Muscle layer of colon (tissue), 2 donors: ENCODE measurements around the gene LETM1.
A peak's percentile ranks its signal among the peaks of the same experiment; 100 is the strongest.

Experiments used
- H3K27ac ChIP-seq: one replicate; pipeline ENCODE4 v1.7.0; 2013; ENCODE audit warnings: low read depth, mild to moderate bottlenecking, low read length, moderate library complexity
- H3K27me3 ChIP-seq, 2 donors: one replicate each; pipeline ENCODE4 v1.7.0; 2013; ENCODE audit warnings: low read length in 2 of 2, mild to moderate bottlenecking in 2 of 2; ENCODE audit not compliant: insufficient read depth in 2 of 2, control insufficient read depth in 1 of 2
- H3K36me3 ChIP-seq: one replicate; pipeline ENCODE4 v1.7.0; 2013; ENCODE audit warnings: mild to moderate bottlenecking, low read length; ENCODE audit not compliant: insufficient read depth
- H3K4me1 ChIP-seq: one replicate; pipeline ENCODE4 v1.7.0; 2013; ENCODE audit warnings: mild to moderate bottlenecking, low read length; ENCODE audit not compliant: insufficient read depth
- H3K4me3 ChIP-seq, 2 donors: one replicate each; pipeline ENCODE4 v1.7.0; 2013; ENCODE audit warnings: low read length in 2 of 2, low read depth in 1 of 2, mild to moderate bottlenecking in 1 of 2, moderate library complexity in 1 of 2
- H3K9ac ChIP-seq: one replicate; pipeline ENCODE4 v1.7.0; 2013; ENCODE audit warnings: low read length
- H3K9me3 ChIP-seq: one replicate; pipeline ENCODE4 v1.7.0; 2013; ENCODE audit warnings: mild to moderate bottlenecking, low read length
- donor health status: abdominal sarcoma.
- donor health status: Adenocarcinoma of cecum.

Gene LETM1

DNA sequence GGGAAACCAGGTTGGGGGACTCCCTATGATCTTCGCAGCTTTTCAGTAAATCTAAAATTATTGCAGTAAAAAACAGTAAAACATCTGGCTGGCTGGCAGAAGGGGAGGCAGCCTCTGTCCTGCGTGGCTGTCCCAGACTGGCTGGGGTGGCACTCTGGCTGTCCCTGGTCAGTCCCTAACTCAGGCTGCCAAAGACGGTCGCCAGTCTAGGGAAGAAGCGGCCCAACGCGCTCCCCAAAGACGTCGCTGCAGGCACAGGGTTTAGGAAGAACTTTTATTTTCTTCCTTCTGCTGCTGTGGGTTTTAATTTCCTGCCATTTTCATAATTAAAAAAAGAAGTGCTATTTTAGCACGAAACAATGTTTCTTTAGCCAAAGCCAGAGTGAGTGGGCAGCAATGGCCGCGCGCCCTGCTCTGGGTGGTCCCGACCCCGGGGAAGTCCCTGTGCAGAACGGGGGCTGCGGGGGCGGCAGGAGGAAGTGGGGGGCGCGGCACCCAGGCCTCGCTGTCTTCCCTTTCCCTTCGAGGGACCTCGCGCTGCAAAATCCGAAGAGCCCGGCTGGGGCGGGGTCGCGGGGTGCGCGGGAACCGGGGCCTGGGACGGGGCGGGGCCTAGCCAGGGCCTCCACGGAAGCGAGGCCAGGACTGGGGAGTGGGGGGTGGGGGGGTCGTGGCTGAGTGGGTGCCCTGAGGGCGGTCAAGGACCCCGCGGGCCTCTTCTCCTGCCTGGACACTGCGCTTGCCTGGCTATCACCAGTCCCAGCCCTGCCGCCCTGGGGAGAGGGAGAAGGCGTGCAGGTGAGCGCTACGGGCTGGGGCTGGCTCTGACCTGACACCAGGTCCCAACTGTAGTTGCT is 6.3 kb upstream of the LETM1 start:
- peaks cover 16 to 41% of the 10 kb centered on the region in 2 donors for H3K27me3 ChIP-seq
- H3K4me1 ChIP-seq = peaks cover 4% of the 10 kb centered on the region
- H3K9me3 ChIP-seq = no peaks in the 10 kb centered on the region
- H3K27ac ChIP-seq = no peak overlapping the region
- no peak overlapping the region for H3K4me3 ChIP-seq
- no peak overlapping the region for H3K9ac ChIP-seq
- H3K36me3 ChIP-seq = no peaks in the 10 kb centered on the region

GRCh38 chr4:1859389-1859753 is 3.4 kb upstream of the LETM1 start:
- H3K36me3 ChIP-seq = no peaks in the 10 kb centered on the region
- H3K9ac ChIP-seq = no peak overlapping the region
- peaks cover 16% of the 10 kb centered on the region for H3K4me1 ChIP-seq
- peaks cover 14 to 22% of the 10 kb centered on the region in 2 donors for H3K27me3 ChIP-seq
- H3K4me3 ChIP-seq = no peak overlapping the region
- no peak overlapping the region for H3K27ac ChIP-seq
- no peaks in the 10 kb centered on the region for H3K9me3 ChIP-seq

DNA sequence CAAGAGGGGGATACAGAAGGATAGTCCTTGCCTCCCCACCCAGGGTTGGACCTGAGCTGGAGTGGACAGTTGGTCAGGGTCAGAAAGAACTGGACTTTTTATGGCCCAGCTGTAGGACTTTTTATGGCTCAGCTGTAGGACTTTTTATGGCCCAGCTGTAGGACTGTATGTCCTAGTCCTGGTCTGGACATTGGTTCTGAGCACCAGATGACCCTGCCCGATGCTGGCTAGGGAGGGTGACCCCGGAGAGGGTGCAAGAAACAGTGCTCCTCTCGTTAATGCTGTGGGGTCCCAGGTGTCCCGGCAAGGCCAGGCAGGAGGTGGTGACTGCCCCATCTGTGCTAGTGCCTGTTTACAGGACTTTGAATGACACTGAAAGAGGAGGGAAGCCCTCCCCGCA is 2.0 kb upstream of the LETM1 start:
- Histone ChIP-seq H3K4me1 (peaks cover 16% of the 10 kb centered on the region), H3K9ac (no peak overlapping the region), H3K27me3 (peaks cover 0 to 8% of the 10 kb centered on the region in 2 donors), H3K4me3 (no peak overlapping the region), H3K36me3 (no peaks in the 10 kb centered on the region), H3K27ac (no peak overlapping the region), H3K9me3 (no peaks in the 10 kb centered on the region)

- Histone ChIP-seq H3K36me3 (no peaks in the 10 kb centered on the region), H3K27me3 (no peaks in the 10 kb centered on the region), H3K27ac (peak overlapping the region; percentile 86), H3K9me3 (no peaks in the 10 kb centered on the region), H3K4me1 (peaks cover 16% of the 10 kb centered on the region), H3K4me3 (peak overlapping the region; percentile 66 to 78), H3K9ac (peak overlapping the region; percentile 27)
These were observed 1.2 kb upstream of the LETM1 start for GRCh38 chr4:1856943-1857699.

DNA sequence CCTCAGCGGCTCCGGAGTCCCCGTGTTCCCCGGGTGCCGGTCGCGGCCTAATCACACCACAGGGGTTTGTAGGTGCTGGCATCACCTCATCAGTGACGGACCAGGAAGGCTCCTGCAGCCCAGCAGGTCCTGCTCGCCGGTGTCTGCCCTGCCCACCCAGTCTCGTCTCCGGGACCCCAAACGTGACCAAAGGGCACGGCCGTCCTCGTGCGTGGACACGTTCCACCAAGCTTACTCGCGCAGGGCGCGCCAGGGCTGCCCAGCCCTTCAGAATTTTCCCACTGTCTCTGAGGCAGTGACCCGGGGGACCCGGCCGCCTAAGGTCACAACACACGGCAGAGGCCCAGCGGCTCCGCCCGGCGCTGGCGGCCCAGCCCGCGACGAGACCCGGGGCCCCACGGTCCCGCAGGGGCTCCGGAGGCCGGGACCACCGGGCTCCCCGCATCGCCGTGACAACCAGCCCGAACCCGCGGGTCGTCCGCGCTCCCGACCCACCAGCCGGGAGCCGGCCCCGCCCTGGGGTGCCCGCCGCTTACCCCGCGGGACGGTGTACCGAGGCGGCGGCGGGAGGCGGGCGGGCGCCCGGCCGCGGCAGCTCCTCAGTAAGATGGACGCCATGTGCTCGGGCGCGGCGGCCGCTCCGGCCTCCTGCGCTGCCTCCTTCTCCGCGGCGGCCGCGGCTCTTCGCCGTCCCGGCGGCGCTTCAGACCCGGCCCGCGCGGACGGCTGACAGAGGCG is 454 bp downstream of the LETM1 start:
- Histone ChIP-seq H3K9me3 (no peaks in the 10 kb centered on the region), H3K27me3 (no peaks in the 10 kb centered on the region), H3K36me3 (no peaks in the 10 kb centered on the region), H3K9ac (peak overlapping the region; percentile 33), H3K27ac (peak overlapping the region; percentile 68), H3K4me1 (peaks cover 16% of the 10 kb centered on the region), H3K4me3 (peak overlapping the region; percentile 68 to 83)

GRCh38 chr4:1854752-1855151 is 1.2 kb downstream of the LETM1 start:
- no peak overlapping the region for H3K27ac ChIP-seq
- peak overlapping the region; percentile 33 for H3K9ac ChIP-seq
- no peaks in the 10 kb centered on the region for H3K9me3 ChIP-seq
- H3K27me3 ChIP-seq = no peaks in the 10 kb centered on the region
- no peaks in the 10 kb centered on the region for H3K36me3 ChIP-seq
- peaks cover 16% of the 10 kb centered on the region for H3K4me1 ChIP-seq
- H3K4me3 ChIP-seq = peak overlapping the region; percentile 68 to 83

DNA sequence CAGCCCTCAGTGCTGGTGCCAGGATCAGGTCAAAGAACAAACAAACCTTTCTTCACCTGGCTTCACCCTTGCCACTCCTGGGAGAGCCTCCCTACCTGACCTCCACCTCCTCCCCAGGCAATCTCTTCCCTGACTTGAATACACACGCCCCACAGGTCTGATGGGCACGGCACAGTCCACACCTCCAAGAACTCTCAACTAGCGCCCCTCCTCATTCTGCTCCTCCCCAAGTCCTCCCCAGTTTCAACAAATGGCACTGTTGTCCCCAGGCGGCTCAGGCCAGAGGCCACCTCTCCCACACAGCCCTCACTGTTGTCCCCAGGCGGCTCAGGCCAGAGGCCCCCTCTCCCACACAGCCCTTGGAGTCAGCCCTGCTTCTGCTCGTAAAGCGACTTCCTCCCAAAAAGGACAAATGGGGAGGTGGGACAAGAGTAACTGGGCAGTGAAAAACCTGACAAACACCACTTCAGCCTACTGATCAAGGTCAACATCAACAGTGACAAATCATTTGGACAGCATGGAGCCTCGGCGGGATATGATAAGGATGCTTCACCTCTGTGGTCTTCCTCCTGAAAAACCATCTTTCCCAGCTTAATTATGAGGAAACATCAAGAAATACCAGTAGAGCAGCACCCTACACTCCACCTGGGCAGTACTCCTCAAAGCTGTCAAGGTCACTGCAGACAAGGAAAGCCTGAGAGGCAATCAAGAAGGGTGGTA is 2.9 kb downstream of the LETM1 start:
- H3K4me3 ChIP-seq = no peak overlapping the region
- H3K9ac ChIP-seq = no peak overlapping the region
- H3K36me3 ChIP-seq = no peaks in the 10 kb centered on the region
- H3K4me1 ChIP-seq = peaks cover 16% of the 10 kb centered on the region
- H3K27ac ChIP-seq = no peak overlapping the region
- no peaks in the 10 kb centered on the region for H3K27me3 ChIP-seq
- no peaks in the 10 kb centered on the region for H3K9me3 ChIP-seq

GRCh38 chr4:1851575-1852410 is 4.2 kb downstream of the LETM1 start:
- peaks cover 7% of the 10 kb centered on the region for H3K4me1 ChIP-seq
- H3K27me3 ChIP-seq = no peaks in the 10 kb centered on the region
- no peak overlapping the region for H3K27ac ChIP-seq
- no peaks in the 10 kb centered on the region for H3K9me3 ChIP-seq
- no peak overlapping the region for H3K4me3 ChIP-seq
- H3K9ac ChIP-seq = no peak overlapping the region
- no peaks in the 10 kb centered on the region for H3K36me3 ChIP-seq

GRCh38 chr4:1851160-1851559 is 4.8 kb downstream of the LETM1 start:
- Histone ChIP-seq H3K9me3 (no peaks in the 10 kb centered on the region), H3K4me3 (no peak overlapping the region), H3K4me1 (peaks cover 7% of the 10 kb centered on the region), H3K9ac (no peak overlapping the region), H3K27ac (no peak overlapping the region), H3K36me3 (peaks cover 6% of the 10 kb centered on the region), H3K27me3 (no peaks in the 10 kb centered on the region)

DNA sequence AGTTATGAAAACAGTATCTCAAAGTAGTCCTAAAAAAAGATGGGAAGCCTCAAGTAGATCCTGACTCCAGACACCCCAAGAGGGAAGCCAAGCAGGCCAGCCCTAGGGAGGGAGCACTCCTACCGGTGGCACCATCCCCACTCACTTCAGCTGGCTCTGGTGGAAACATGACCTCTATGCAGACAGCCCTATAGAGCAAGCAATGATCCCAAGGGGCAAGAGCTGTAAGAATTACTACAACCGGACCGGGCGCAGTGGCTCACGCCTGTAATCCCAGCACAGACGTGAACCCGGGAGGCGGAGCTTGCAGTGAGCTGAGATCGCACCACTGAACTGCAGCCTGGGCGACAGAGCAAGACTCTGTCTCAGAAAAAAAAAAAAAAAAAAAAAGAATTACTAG is 5.7 kb downstream of the LETM1 start:
- Histone ChIP-seq H3K4me1 (peaks cover 7% of the 10 kb centered on the region), H3K4me3 (no peak overlapping the region), H3K27ac (no peak overlapping the region), H3K36me3 (peaks cover 6% of the 10 kb centered on the region), H3K9ac (no peak overlapping the region), H3K27me3 (no peaks in the 10 kb centered on the region), H3K9me3 (no peaks in the 10 kb centered on the region)
